Placental epithelial cell (primary cell): Measurements from ENCODE around the gene UPF1. TPM values are rescaled to one million over a fixed set of nuclear protein-coding genes. Genes with fewer than 3 reads are reported as not detected.

Source experiments
- total RNA-seq: library from RNA; depleted of rRNA; stranded (reverse); fragments of >200 nt; gene quantifications from 2 replicates; pipeline ENCODE4 v1.2.3, GENCODE V29; 2012

Gene UPF1
- total RNA-seq: 58.5 and 68.8 TPM in 2 replicates

DNA sequence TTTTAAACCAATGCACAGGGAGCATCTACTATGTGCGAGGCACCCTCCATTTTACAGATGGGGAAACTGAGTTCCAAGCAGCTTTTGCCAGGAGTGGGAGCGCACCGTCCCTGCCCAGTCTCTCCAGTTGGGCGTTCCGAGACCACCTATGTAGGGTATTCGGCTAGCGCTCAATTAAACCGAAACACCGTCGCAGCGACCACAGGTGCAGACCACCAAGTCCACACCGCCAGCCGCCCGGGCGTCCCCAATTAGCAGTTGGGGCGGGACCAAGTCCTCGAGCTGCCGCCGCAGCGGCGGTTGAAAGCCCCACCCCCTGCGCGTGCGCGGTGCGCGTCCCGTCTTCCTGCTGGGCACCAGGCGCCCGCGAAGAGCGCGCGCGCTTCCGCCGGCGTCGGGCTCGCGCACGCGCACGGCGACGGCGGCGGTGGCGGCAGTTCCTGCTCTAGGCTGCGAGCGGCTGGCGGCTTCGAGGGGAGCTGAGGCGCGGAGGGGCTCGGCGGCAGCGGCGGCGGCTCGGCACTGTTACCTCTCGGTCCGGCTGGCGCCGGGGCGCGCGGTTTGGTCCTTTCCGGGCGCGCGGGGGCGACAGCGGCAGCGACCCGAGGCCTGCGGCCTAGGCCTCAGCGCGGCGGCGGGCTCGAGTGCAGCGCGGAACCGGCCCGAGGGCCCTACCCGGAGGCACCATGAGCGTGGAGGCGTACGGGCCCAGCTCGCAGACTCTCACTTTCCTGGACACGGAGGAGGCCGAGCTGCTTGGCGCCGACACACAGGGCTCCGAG, at the start of gene UPF1:
UPF1 (plus strand) TSS at position 436 of the 782 bp plus-strand sequence; CDS start at position 687, 251 bp downstream.

DNA sequence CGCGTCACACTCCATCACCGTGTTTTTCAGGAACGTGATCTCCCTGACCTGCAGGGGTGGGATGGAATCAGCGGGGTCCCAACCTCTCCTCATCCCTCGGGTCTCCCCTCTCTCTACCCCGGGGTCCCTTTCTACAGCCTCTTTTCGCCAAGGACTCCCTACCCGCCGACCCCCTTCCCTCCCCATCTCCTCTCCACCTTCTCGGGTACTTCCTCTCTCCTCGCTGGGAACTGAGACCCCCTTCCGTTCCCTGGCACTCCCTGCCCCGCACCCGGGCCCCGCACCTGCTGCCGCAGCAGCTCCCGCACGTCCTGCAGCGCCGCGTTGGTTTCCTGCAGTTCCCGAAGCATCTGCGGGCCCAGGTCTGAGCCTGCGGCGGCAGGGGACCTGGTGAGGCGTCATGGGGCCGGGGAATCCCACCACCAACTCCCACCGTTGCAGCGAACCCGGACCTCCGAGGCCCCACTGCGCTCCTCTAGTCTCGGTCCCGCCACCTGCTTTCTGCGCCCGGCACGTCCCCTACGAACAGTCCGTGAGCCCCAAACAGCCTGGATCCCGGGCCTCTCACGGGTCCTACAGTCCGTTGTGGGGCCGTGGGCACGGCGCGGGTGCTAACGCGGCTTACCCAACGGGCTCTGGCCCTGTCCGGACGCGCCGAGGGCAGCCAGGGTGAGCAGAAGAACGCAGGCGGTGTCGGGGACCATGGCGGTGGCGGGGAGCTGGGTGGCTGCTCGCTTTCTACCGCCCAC, 41.0 kb upstream of the UPF1 start, which contains the start of gene COMP:
COMP (minus strand) TSS at position 740 of the 749 bp plus-strand sequence; CDS start at position 704, 36 bp downstream.

DNA sequence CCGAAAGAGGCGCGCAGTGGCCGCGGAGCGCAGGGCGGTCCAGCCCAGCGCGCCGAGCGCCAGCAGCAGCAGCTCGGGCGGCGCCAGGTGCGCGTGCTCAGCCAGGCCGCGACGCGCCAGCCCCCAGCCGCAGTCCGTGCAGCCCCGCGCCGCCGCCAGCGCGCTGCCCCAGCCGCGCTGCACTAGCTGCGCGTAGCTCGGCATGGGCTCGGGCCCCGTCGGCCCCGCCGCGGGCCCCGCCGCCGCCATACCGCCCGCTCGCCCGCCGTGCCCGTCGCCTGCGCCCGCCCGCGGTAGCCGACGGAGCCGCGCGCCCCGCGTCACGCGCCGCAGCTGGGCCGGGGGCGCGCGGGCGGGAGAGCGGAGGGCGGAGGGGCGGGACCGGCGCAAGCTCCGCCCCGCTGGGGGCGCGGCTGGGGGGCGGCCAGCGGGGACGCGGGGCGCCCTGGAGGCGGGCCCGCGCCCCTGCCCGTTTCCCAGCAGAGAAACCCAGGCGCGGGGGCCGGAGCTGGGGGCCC, 64.1 kb downstream of the UPF1 start, which contains the start of gene CERS1:
CERS1 (minus strand) TSS at position 335 of the 518 bp plus-strand sequence; CDS start at position 249, 86 bp downstream.

Other genes starting within 250 kb of the UPF1 start
- gene REX1BD, start 243.2 kb upstream of the UPF1 start, total RNA-seq: 42.0 and 55.3 TPM in 2 replicates
- 0.87 and 3.1 TPM in 2 replicates for gene CRLF1, start 225.2 kb upstream of the UPF1 start, total RNA-seq
- gene TMEM59L, start 219.1 kb upstream of the UPF1 start, total RNA-seq: not detected in 2 replicates
- 0.79 and 1.3 TPM in 2 replicates for gene KLHL26, start 194.9 kb upstream of the UPF1 start, total RNA-seq
- gene CRTC1, start 148.3 kb upstream of the UPF1 start, total RNA-seq: 1.5 and 2.7 TPM in 2 replicates
- gene COMP, start 40.7 kb upstream of the UPF1 start, total RNA-seq: under 0.01 TPM in 1 of 2 replicates, not detected in the other
- gene CERS1, start 64.2 kb downstream of the UPF1 start, total RNA-seq: not detected in 2 replicates
- gene COPE, start 87.4 kb downstream of the UPF1 start, total RNA-seq: 191 and 379 TPM in 2 replicates
- gene DDX49, start 87.8 kb downstream of the UPF1 start, total RNA-seq: 50.3 and 67.2 TPM in 2 replicates
- gene HOMER3, start 109.3 kb downstream of the UPF1 start, total RNA-seq: 43.6 and 99.6 TPM in 2 replicates
- gene SUGP2, start 201.6 kb downstream of the UPF1 start, total RNA-seq: 23.9 and 25.7 TPM in 2 replicates
- 27.1 and 41.2 TPM in 2 replicates for gene ARMC6, start 201.6 kb downstream of the UPF1 start, total RNA-seq
- gene SLC25A42, start 232.0 kb downstream of the UPF1 start, total RNA-seq: 8.5 and 12.6 TPM in 2 replicates